Measurements from ENCODE around the gene GHR. TPM values are rescaled to one million over a fixed set of nuclear protein-coding genes. Genes with fewer than 3 reads are reported as not detected.

The GHR gene
- total RNA-seq, 1 experiment from 2014 or later: 1.8 TPM

- no peaks in the 10 kb centered on the region for H3K27me3 Mint-ChIP-seq (ENCODE audit: insufficient read depth, unreplicated experiment)
- no peak for TF ChIP-seq CTCF (IDR thresholded peaks at IDR 0.05; ENCODE audit: unreplicated experiment)
- POLR2A ChIA-PET: interaction anchor here (0.8 to 2.5 kb wide), 5 partner anchors 14 to 156 kb away, joined by 3 to 9 read pairs (median 6); partner anchors contain the start of gene GHR
- no TSS peak for BruUV-seq (replicated peaks)
- H3K36me3 Mint-ChIP-seq (ENCODE audit: insufficient read depth, unreplicated experiment): peaks cover 6% of the 10 kb centered on the region
- H3K4me3 Mint-ChIP-seq (ENCODE audit: unreplicated experiment): no peak overlapping the region
- CTCF ChIA-PET: interaction anchor here (0.6 to 9.5 kb wide), 5 partner anchors 66 to 333 kb away, joined by 3 to 112 read pairs (median 3); partner anchors contain the start of gene GHR
- H3K27ac Mint-ChIP-seq (ENCODE audit: low read depth, unreplicated experiment): peak overlapping the region; percentile 42
- DNase-seq (ENCODE audit: unreplicated experiment): peak; percentile 51
- peaks cover 13% of the 10 kb centered on the region for H3K4me1 Mint-ChIP-seq (ENCODE audit: insufficient read depth, unreplicated experiment)
- H3K9me3 Mint-ChIP-seq (ENCODE audit: unreplicated experiment): no peaks in the 10 kb centered on the region
- intact Hi-C loops (cut with micrococcal nuclease): no loop called here
Measured at GRCh38 chr5:42579320-42579719, 156.1 kb downstream of the GHR start.

GRCh38 chr5:42581845-42582244 is 158.6 kb downstream of the GHR start:
- H3K36me3 Mint-ChIP-seq (ENCODE audit: insufficient read depth, unreplicated experiment): peaks cover 6% of the 10 kb centered on the region
- H3K4me3 Mint-ChIP-seq (ENCODE audit: unreplicated experiment): no peak overlapping the region
- DNase-seq (ENCODE audit: unreplicated experiment): no peak
- TF ChIP-seq CTCF (IDR thresholded peaks at IDR 0.05; ENCODE audit: unreplicated experiment): no peak
- H3K9me3 Mint-ChIP-seq (ENCODE audit: unreplicated experiment): no peaks in the 10 kb centered on the region
- POLR2A ChIA-PET: interaction anchor here (1.5 to 6.0 kb wide), 2 partner anchors 158 to 655 kb away, joined by 3 to 62 read pairs; partner anchors contain the start of gene GHR
- no TSS peak for BruUV-seq (replicated peaks)
- H3K4me1 Mint-ChIP-seq (ENCODE audit: insufficient read depth, unreplicated experiment): peaks cover 21% of the 10 kb centered on the region
- intact Hi-C loops (cut with micrococcal nuclease): loop anchor here (5.0 to 10.0 kb wide), 2 partner anchors 183 to 525 kb away; no protein-coding TSS in a partner anchor
- no peak overlapping the region for H3K27ac Mint-ChIP-seq (ENCODE audit: low read depth, unreplicated experiment)
- CTCF ChIA-PET: interaction anchor here (0.6 to 9.5 kb wide), 14 partner anchors 10 to 191 kb away, joined by 3 to 113 read pairs (median 8); partner anchors contain the start of gene GHR
- no peaks in the 10 kb centered on the region for H3K27me3 Mint-ChIP-seq (ENCODE audit: insufficient read depth, unreplicated experiment)

- no TSS peak for BruUV-seq (replicated peaks)
- no peak for DNase-seq (ENCODE audit: unreplicated experiment)
- ChIA-PET CTCF (interaction anchor here (0.5 to 9.5 kb wide), 35 partner anchors 9 to 526 kb away, joined by 3 to 113 read pairs (median 5); partner anchors contain the start of gene GHR), POLR2A (interaction anchor here (0.6 to 6.0 kb wide), 15 partner anchors 9 to 412 kb away, joined by 3 to 62 read pairs (median 4); partner anchors contain the start of gene GHR)
- peaks cover 26% of the 10 kb centered on the region for H3K4me1 Mint-ChIP-seq (ENCODE audit: insufficient read depth, unreplicated experiment)
- peaks cover 6% of the 10 kb centered on the region for H3K36me3 Mint-ChIP-seq (ENCODE audit: insufficient read depth, unreplicated experiment)
- H3K27me3 Mint-ChIP-seq (ENCODE audit: insufficient read depth, unreplicated experiment): no peaks in the 10 kb centered on the region
- H3K9me3 Mint-ChIP-seq (ENCODE audit: unreplicated experiment): no peaks in the 10 kb centered on the region
- H3K27ac Mint-ChIP-seq (ENCODE audit: low read depth, unreplicated experiment): no peak overlapping the region
- H3K4me3 Mint-ChIP-seq (ENCODE audit: unreplicated experiment): no peak overlapping the region
- intact Hi-C loops (cut with micrococcal nuclease): loop anchor here (1.0 to 10.0 kb wide), 7 partner anchors 68 to 726 kb away; partner anchors contain the start of gene GHR
- no peak for TF ChIP-seq CTCF (IDR thresholded peaks at IDR 0.05; ENCODE audit: unreplicated experiment)
Measured at GRCh38 chr5:42582723-42583122, 159.5 kb downstream of the GHR start.

- peak; percentile 72 for TF ChIP-seq CTCF (IDR thresholded peaks at IDR 0.05; ENCODE audit: unreplicated experiment)
- no TSS peak for BruUV-seq (replicated peaks)
- Mint-ChIP-seq H3K27me3 (ENCODE audit: insufficient read depth, unreplicated experiment) (no peaks in the 10 kb centered on the region), H3K9me3 (ENCODE audit: unreplicated experiment) (no peaks in the 10 kb centered on the region), H3K4me3 (ENCODE audit: unreplicated experiment) (no peak overlapping the region), H3K27ac (ENCODE audit: low read depth, unreplicated experiment) (no peak overlapping the region), H3K36me3 (ENCODE audit: insufficient read depth, unreplicated experiment) (peaks cover 6% of the 10 kb centered on the region), H3K4me1 (ENCODE audit: insufficient read depth, unreplicated experiment) (peaks cover 26% of the 10 kb centered on the region)
- intact Hi-C loops (cut with micrococcal nuclease): loop anchor here (1.0 to 10.0 kb wide), 7 partner anchors 69 to 727 kb away; partner anchors contain the start of gene GHR
- ChIA-PET CTCF (interaction anchor here (0.6 to 9.5 kb wide), 47 partner anchors 8 to 885 kb away, joined by 3 to 113 read pairs (median 4); partner anchors contain the start of gene GHR), POLR2A (interaction anchor here (0.6 to 6.0 kb wide), 22 partner anchors 8 to 679 kb away, joined by 3 to 62 read pairs (median 4); partner anchors contain the start of genes GHR and RIMOC1)
- peak; percentile 88 for DNase-seq (ENCODE audit: unreplicated experiment)
Measured at GRCh38 chr5:42583322-42583721, 160.1 kb downstream of the GHR start.

Data from MCF 10A (cell line).